ENCODE data around the gene BEND7.

DNA sequence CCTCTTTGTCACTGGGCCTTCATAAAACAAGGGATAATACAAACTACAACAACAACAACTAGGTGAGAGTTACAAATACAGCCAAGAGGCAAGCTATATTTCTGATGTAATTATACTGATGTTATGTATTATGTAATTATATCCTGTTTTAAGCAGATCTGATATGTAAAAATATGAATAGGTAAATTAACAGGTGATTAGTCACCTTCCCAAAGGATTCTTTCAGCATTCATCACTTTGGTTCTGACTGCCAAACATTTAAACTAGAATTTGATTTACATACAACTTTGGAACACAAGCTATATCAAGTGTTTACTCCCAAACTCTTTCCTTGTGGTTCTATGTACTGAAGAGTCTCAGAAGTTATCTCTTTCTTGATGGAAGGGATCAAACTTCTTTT, 53.7 kb downstream of the BEND7 start:
- TF ChIP-seq, protein P1, sequence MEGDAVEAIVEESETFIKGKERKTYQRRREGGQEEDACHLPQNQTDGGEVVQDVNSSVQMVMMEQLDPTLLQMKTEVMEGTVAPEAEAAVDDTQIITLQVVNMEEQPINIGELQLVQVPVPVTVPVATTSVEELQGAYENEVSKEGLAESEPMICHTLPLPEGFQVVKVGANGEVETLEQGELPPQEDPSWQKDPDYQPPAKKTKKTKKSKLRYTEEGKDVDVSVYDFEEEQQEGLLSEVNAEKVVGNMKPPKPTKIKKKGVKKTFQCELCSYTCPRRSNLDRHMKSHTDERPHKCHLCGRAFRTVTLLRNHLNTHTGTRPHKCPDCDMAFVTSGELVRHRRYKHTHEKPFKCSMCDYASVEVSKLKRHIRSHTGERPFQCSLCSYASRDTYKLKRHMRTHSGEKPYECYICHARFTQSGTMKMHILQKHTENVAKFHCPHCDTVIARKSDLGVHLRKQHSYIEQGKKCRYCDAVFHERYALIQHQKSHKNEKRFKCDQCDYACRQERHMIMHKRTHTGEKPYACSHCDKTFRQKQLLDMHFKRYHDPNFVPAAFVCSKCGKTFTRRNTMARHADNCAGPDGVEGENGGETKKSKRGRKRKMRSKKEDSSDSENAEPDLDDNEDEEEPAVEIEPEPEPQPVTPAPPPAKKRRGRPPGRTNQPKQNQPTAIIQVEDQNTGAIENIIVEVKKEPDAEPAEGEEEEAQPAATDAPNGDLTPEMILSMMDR (IDR thresholded peaks at IDR 0.05; ENCODE audit: borderline replicate concordance, extremely low read depth, low read length, poor library complexity, severe bottlenecking) = no peak
- TF ChIP-seq EZH2 (IDR thresholded peaks at IDR 0.05; ENCODE audit: borderline replicate concordance, low read depth, low read length, severe bottlenecking) = no peak
